Smooth muscle cell (in vitro differentiated cells): ENCODE data around the gene WSCD1. TPM values are rescaled to one million over a fixed set of nuclear protein-coding genes. Genes with fewer than 3 reads are reported as not detected.

ENCODE experiments used
- DNase-seq: peaks from one replicate; lab custom pipeline; 2025; ENCODE audit not compliant: unreplicated experiment; lab: John Stamatoyannopoulos, UW
- H2AFZ ChIP-seq: fragments of 200-600 bp; sonication (generic); 2 replicates; pipeline ENCODE4 v1.6.0; 2016; ENCODE audit warnings: antibody characterized with exemption, low read depth, mild to moderate bottlenecking
- H3F3A ChIP-seq: fragments of 200-600 bp; sonication (generic); 2 replicates; pipeline ENCODE4 v1.6.0; 2017; ENCODE audit warnings: antibody characterized with exemption, low read depth
- H3K27ac ChIP-seq: fragments of 200-600 bp; sonication (generic); 2 replicates; pipeline ENCODE4 v1.5.1; 2016; ENCODE audit warnings: low read depth, mild to moderate bottlenecking
- H3K27me3 ChIP-seq: fragments of 200-600 bp; sonication (generic); 2 replicates; pipeline ENCODE4 v1.6.1; 2016; ENCODE audit warnings: low read depth, mild to moderate bottlenecking
- H3K36me3 ChIP-seq: fragments of 200-600 bp; sonication (generic); 2 replicates; pipeline ENCODE4 v1.5.1; 2016; ENCODE audit warnings: low read depth
- H3K4me1 ChIP-seq: fragments of 200-600 bp; sonication (generic); 2 replicates; pipeline ENCODE4 v1.5.1; 2016; ENCODE audit warnings: low read depth
- H3K4me2 ChIP-seq: fragments of 200-600 bp; sonication (generic); 2 replicates; pipeline ENCODE4 v1.6.0; 2016; ENCODE audit warnings: mild to moderate bottlenecking
- H3K4me3 ChIP-seq: fragments of 200-600 bp; sonication (generic); 2 replicates; pipeline ENCODE4 v1.5.1; 2016; ENCODE audit warnings: mild to moderate bottlenecking
- H3K79me2 ChIP-seq: fragments of 200-600 bp; sonication (generic); 2 replicates; pipeline ENCODE4 v1.6.0; 2016; ENCODE audit warnings: low read depth, mild to moderate bottlenecking
- H3K9ac ChIP-seq: fragments of 200-600 bp; sonication (generic); 2 replicates; pipeline ENCODE4 v1.6.0; 2016; ENCODE audit warnings: low read depth
- H3K9me3 ChIP-seq: fragments of 200-600 bp; sonication (generic); replicated peaks from 2 replicates; pipeline ENCODE4 v1.5.1; 2016; ENCODE audit warnings: low read depth
- H4K20me1 ChIP-seq: fragments of 200-600 bp; sonication (generic); 2 replicates; pipeline ENCODE4 v1.6.0; 2016; ENCODE audit warnings: low read depth
- WGBS: methylation state at CpG from one replicate; pipeline ENCODE4 v1.1.7; 2016; ENCODE audit warnings: low lambda C conversion rate; 5-methylcytosine and 5-hydroxymethylcytosine counted together
- polyA plus RNA-seq: library from polyadenylated mRNA; unstranded; fragments of >200 nt; fragmentation: Nextera tagmentation; extraction: Ambion mirVana; gene quantifications from 2 replicates; pipeline ENCODE4 v1.2.1, GENCODE V29; 2016
- total RNA-seq: library from RNA; depleted of rRNA; stranded (reverse); fragments of >200 nt; gene quantifications from 2 replicates; pipeline ENCODE4 v1.2.3, GENCODE V29; 2014
- TF ChIP-seq, protein P1 (sequence below): fragments of 200-600 bp; sonication (generic); IDR thresholded peaks from 2 replicates; pipeline ENCODE4 v1.5.1; 2017; ENCODE audit warnings: borderline replicate concordance, mild to moderate bottlenecking, antibody characterized with exemption; ENCODE audit not compliant: insufficient read depth, poor library complexity, severe bottlenecking

Gene WSCD1
- total and polyA plus RNA-seq, 2 experiments from 2014 or later: 0.18 TPM

- no peaks in the 10 kb centered on the region for H4K20me1 ChIP-seq
- no peak overlapping the region for H3K4me3 ChIP-seq
- no peak overlapping the region for H2AFZ ChIP-seq
- no peaks in the 10 kb centered on the region for H3K27me3 ChIP-seq
- H3F3A ChIP-seq: no peaks in the 10 kb centered on the region
- H3K4me1 ChIP-seq: peaks cover 6% of the 10 kb centered on the region
- no peak for DNase-seq
- 92% methylated on average over 4 of the region's 4 CpGs for WGBS
- no peak overlapping the region for H3K4me2 ChIP-seq
- TF ChIP-seq, protein P1, sequence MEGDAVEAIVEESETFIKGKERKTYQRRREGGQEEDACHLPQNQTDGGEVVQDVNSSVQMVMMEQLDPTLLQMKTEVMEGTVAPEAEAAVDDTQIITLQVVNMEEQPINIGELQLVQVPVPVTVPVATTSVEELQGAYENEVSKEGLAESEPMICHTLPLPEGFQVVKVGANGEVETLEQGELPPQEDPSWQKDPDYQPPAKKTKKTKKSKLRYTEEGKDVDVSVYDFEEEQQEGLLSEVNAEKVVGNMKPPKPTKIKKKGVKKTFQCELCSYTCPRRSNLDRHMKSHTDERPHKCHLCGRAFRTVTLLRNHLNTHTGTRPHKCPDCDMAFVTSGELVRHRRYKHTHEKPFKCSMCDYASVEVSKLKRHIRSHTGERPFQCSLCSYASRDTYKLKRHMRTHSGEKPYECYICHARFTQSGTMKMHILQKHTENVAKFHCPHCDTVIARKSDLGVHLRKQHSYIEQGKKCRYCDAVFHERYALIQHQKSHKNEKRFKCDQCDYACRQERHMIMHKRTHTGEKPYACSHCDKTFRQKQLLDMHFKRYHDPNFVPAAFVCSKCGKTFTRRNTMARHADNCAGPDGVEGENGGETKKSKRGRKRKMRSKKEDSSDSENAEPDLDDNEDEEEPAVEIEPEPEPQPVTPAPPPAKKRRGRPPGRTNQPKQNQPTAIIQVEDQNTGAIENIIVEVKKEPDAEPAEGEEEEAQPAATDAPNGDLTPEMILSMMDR: no peak
- H3K36me3 ChIP-seq: no peaks in the 10 kb centered on the region
- H3K9ac ChIP-seq: no peak overlapping the region
- no peaks in the 10 kb centered on the region for H3K79me2 ChIP-seq
- H3K9me3 ChIP-seq: no peaks in the 10 kb centered on the region
- H3K27ac ChIP-seq: no peak overlapping the region
Measured at GRCh38 chr17:6088141-6088540, 18.0 kb downstream of the WSCD1 start.

- 95% methylated on average over 20 of the region's 20 CpGs for WGBS
- no peak overlapping the region for H3K4me2 ChIP-seq
- H3F3A ChIP-seq: no peaks in the 10 kb centered on the region
- no peak overlapping the region for H3K27ac ChIP-seq
- H3K4me1 ChIP-seq: no peaks in the 10 kb centered on the region
- no peaks in the 10 kb centered on the region for H4K20me1 ChIP-seq
- DNase-seq: no peak
- H2AFZ ChIP-seq: no peak overlapping the region
- TF ChIP-seq, protein P1: no peak
- H3K4me3 ChIP-seq: no peak overlapping the region
- H3K9ac ChIP-seq: no peak overlapping the region
- no peaks in the 10 kb centered on the region for H3K36me3 ChIP-seq
- H3K9me3 ChIP-seq: no peaks in the 10 kb centered on the region
- H3K79me2 ChIP-seq: no peaks in the 10 kb centered on the region
- H3K27me3 ChIP-seq: peaks cover 8% of the 10 kb centered on the region
Measured at GRCh38 chr17:6090253-6090652, 20.1 kb downstream of the WSCD1 start.

GRCh38 chr17:6092182-6092902 is 22.2 kb downstream of the WSCD1 start:
- Histone ChIP-seq H3K36me3 (no peaks in the 10 kb centered on the region), H3K9me3 (no peaks in the 10 kb centered on the region), H3K79me2 (no peaks in the 10 kb centered on the region), H3K9ac (no peak overlapping the region), H3K4me3 (no peak overlapping the region), H3K27ac (no peak overlapping the region), H2AFZ (no peak overlapping the region), H3K4me1 (no peaks in the 10 kb centered on the region), H3K4me2 (no peak overlapping the region), H4K20me1 (no peaks in the 10 kb centered on the region), H3F3A (no peaks in the 10 kb centered on the region), H3K27me3 (peaks cover 8% of the 10 kb centered on the region)
- TF ChIP-seq, protein P1: no peak
- 90% methylated on average over 14 of the region's 14 CpGs for WGBS
- DNase-seq: no peak
